AG08396 (cell line): ENCODE results near the gene SHROOM1.

Experiments used
- DNase-seq: peaks from one replicate; pipeline ENCODE4 v3.0.0; 2012; ENCODE audit warnings: low spot score, mixed read lengths

The SHROOM1 gene

GRCh38 chr5:132824426-132824825 lies 6.0 kb downstream of the SHROOM1 start:
- no peak for DNase-seq

- DNase-seq: no peak
Observed at GRCh38 chr5:132823481-132824050, 6.9 kb downstream of the SHROOM1 start.

DNA sequence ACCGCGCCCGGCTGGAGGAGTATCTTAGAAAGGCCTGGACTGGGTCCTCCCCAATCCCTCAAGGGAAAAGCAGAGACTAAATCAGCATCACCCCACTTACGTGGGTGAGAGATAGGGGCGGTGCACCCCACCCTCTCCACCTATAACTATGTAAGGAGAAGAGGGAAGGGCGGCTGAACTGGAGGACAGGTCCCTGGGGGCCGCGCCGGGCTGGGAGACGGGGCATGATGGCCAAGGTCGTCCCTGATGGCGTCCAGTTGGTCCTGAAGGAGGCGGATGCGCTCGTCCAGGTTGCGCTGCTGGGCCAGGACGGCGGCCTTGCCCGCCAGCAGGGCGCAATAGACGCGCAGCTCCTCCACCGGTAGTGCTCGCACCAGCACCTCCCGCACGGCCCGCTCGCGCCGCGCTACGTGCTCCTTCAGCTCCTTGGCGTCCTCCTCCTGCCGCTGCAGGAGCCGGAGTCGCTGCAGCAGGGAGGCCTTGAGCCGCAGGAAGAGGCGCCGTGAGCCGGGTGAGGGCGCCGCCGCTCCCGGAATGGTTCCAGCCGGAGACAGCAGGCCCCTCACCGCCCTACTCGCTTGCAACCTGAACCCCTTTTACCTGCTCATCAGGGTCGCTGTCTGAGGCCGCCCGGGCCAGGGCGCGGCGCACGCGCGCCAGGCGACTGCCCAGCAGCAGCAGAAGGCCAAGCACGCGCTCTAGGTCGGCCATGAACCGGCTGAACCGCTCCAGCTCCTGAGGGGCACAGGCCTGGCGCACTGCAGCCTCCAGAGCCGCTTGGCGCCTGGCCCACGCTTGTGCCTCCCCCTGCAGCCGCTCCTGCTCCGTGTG lies 7.6 kb downstream of the SHROOM1 start:
- DNase-seq: no peak

- DNase-seq: peak; percentile 80
Observed at GRCh38 chr5:132821791-132822190, 8.7 kb downstream of the SHROOM1 start.

DNA sequence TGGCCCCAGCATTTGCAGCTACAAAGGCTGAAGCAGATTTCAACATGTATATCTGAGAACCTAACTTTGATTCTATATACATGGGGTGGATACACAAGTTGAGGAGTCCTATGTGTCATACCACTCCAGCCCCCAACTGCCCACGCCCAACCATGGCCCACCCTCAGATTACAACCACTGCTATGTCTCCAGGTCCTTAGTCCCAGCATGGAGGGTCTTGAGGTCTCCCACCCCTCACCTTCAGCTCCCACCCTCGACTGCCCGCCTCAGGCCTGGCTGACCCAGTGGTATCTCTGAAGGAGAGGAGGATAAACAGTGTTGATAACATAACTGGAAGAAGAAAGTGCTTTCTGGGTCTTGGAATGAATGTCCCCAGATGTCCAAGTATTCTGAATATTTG lies 9.1 kb downstream of the SHROOM1 start:
- no peak for DNase-seq

- peak; percentile 93 for DNase-seq
Observed at GRCh38 chr5:132820162-132820754, 10.2 kb downstream of the SHROOM1 start.

DNA sequence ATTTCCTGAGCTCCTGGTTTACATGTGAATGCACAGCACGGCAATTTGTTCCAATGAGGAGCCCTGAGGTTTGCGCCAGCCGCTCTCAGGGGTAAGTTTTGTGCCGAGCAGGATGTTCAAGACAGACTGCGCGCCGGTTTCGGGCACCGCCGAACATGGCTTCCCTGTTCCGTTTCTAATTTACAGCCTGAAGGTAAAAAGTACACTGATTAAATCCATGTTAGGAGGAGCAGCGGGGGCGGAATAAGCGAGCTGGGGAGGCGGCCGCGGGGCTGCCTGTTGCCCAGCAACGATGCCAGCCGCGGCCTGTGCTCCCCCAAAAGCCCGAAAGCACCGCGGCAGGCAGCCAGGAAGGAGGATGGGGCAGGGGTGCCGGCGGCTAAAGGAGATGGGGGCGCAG lies 11.0 kb downstream of the SHROOM1 start:
- DNase-seq: no peak

- DNase-seq: no peak
Observed at GRCh38 chr5:132817011-132817410, 13.4 kb downstream of the SHROOM1 start.

GRCh38 chr5:132816554-132816953 lies 13.9 kb downstream of the SHROOM1 start:
- no peak for DNase-seq

DNA sequence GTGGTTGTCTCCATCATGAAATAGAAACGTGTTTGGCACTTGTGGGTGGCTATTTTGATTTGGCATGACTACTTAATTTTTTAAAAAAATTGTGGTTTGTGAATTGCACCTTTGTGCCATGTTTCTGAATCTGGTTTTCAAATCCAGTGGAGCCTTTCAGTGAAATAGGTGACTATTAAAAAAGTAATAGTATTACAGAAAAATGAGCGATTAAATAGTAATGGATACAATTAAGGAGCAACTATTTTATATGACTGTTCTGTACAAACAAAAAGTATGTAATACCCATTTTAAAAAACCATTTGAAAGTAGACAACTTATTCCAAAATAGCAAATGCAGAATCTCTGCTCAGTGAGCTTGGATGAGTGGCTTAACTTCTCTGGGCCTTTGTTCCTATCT lies 14.4 kb downstream of the SHROOM1 start:
- no peak for DNase-seq

DNA sequence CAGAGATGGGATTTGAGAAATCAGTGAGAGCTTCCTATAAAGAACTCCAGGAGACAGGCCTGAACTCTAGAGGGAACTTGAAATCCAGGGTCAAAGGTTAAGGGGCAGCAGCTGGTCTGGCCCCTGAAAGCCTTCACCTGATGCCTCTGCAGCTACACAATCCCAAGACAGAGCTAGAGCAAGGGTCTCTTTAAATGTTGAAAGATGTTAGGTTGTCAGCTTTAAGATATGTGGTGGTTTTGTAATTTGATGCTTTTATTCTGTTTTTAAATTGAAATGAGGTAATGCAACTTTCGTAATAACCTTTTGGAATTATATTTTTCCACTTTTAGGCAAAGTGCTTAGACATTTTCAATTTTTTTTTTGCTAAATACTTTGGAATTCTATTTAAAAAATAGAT lies 15.0 kb downstream of the SHROOM1 start:
- DNase-seq: peak; percentile 69

GRCh38 chr5:132814503-132815294 lies 15.7 kb downstream of the SHROOM1 start:
- no peak for DNase-seq

DNA sequence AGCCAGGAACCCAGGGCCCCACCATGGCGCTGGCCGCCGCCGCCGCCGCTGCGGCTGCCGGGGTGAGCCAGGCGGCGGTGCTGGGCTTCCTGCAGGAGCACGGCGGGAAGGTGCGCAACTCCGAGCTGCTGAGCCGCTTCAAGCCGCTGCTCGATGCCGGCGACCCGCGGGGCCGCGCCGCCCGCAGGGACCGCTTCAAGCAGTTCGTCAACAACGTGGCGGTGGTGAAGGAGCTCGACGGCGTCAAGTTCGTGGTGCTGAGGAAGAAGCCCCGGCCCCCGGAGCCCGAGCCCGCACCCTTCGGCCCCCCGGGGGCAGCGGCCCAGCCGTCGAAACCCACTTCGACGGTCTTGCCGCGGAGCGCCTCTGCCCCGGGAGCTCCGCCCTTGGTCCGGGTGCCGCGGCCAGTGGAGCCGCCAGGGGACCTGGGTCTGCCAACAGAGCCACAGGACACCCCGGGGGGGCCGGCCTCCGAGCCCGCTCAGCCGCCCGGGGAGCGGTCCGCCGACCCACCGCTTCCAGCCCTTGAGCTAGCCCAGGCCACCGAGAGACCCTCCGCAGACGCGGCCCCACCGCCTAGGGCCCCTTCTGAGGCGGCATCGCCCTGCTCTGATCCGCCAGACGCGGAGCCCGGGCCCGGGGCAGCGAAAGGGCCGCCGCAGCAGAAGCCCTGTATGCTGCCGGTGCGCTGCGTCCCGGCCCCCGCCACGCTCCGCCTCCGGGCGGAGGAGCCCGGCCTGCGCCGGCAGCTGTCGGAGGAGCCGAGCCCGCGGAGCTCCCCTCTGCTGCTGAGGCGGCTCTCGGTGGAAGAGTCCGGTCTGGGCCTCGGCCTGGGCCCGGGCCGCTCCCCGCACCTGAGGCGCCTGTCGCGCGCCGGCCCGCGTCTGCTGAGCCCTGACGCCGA lies 16.6 kb downstream of the SHROOM1 start:
- DNase-seq: no peak

GRCh38 chr5:132812781-132813598 lies 17.5 kb downstream of the SHROOM1 start, which contains the start of gene SOWAHA:
SOWAHA (plus strand) TSS chr5:132813302; CDS start chr5:132813622, 320 bp downstream.
- DNase-seq: no peak

DNA sequence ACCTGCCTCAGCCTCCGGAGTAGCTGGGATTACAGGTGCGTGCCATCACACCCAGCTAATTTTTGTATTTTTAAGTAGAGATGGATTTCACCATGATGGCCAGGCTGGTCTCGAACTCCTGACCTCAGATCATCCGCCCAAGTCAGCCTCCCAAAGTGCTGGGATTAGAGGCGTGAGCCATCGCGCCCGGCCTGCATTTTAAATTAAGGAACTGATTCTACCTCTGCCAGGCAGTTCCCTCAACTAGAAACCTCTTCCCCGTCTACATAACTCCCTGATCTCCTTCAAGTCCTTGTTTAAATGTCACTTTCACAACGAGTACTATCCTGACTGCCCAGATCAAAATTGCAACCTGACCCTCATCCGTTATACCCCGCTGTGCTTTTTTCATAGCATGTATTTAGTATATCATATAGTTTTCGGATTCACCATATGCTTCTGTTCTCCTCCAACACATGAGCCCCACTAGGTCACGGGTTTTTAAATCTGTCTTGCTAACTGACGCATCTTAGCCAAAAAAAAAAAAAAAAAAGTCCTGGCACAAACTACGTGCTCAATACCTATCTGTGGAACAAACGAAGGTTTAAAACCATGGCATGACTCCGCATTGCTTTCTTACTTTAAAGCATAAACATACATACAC lies 18.2 kb downstream of the SHROOM1 start:
- no peak for DNase-seq

DNA sequence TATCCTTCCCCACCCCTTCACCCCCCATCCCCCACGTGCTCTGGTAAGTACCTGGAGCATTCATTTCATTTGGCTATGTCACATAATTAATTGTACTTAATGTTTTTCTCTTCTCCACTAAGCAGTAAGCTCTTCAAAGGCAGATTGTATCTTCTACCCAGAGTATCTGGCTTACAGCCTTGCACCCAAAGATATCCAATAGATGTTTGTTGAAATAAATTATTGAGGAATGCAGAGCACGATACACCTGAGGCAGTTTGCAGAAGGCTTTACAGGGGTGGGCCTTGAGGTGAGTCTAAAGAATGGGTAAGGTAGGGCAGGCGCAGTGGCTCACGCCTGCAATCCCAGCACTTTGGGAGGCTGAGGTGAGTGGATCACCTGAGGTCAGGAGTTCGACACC lies 19.8 kb downstream of the SHROOM1 start:
- no peak for DNase-seq

- DNase-seq: no peak
Observed at GRCh38 chr5:132808866-132809265, 21.6 kb downstream of the SHROOM1 start.

DNA sequence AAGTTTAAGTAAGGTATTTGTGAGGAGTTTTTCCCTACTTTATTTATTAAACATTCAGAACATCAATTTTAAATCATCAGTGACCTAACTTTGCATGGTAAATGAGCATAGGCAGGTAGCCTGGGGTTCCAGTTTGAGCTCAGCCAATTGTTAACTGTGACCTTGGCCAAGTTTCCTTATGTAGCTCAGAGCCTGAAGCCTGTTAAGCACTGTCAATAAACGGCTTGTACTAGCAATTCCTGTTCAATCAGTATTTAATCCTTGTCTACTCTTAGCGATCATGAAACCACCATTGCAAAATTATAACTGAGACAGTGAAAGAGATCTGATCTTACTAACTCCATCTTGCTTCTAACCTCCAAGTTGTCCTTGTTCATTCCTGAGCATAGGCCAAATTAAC lies 22.0 kb downstream of the SHROOM1 start:
- no peak for DNase-seq

- DNase-seq: no peak
Observed at GRCh38 chr5:132807163-132807838, 23.1 kb downstream of the SHROOM1 start.
